22Rv1 (cell line): ENCODE measurements around the gene MSL3B.

Experiments used
- ZFX ChIP-seq: fragments of 450-650 bp; IDR thresholded peaks from 2 replicates; pipeline ENCODE4 v1.6.1; 2017; ENCODE audit warnings: antibody characterized with exemption, borderline replicate concordance
- TF ChIP-seq, protein P1 (sequence below): fragments of 450-650 bp; IDR thresholded peaks from 2 replicates; pipeline ENCODE4 v1.5.1; 2017; ENCODE audit warnings: mild to moderate bottlenecking

- TF ChIP-seq, protein P1, sequence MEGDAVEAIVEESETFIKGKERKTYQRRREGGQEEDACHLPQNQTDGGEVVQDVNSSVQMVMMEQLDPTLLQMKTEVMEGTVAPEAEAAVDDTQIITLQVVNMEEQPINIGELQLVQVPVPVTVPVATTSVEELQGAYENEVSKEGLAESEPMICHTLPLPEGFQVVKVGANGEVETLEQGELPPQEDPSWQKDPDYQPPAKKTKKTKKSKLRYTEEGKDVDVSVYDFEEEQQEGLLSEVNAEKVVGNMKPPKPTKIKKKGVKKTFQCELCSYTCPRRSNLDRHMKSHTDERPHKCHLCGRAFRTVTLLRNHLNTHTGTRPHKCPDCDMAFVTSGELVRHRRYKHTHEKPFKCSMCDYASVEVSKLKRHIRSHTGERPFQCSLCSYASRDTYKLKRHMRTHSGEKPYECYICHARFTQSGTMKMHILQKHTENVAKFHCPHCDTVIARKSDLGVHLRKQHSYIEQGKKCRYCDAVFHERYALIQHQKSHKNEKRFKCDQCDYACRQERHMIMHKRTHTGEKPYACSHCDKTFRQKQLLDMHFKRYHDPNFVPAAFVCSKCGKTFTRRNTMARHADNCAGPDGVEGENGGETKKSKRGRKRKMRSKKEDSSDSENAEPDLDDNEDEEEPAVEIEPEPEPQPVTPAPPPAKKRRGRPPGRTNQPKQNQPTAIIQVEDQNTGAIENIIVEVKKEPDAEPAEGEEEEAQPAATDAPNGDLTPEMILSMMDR: peak; percentile 97
- TF ChIP-seq ZFX: no peak
Observed at GRCh38 chr2:233857511-233858141, 10.6 kb downstream of the MSL3B start.
